ENCODE measurements around the gene WFIKKN1. TPM values are rescaled to one million over a fixed set of nuclear protein-coding genes. Genes with fewer than 3 reads are reported as not detected.

Gene WFIKKN1
- total RNA-seq, 1 donor from 2014 or later = 0.56 TPM

GRCh38 chr16:625117-625976 is 5.4 kb upstream of the WFIKKN1 start:
- H3K27me3 Mint-ChIP-seq (ENCODE audit: unreplicated experiment) = no peaks in the 10 kb centered on the region
- TF ChIP-seq CTCF (IDR thresholded peaks at IDR 0.05) = no peak
- H3K4me3 Mint-ChIP-seq (ENCODE audit: unreplicated experiment) = no peak overlapping the region
- H3K36me3 Mint-ChIP-seq (ENCODE audit: unreplicated experiment) = peaks cover 4% of the 10 kb centered on the region
- no peak overlapping the region for H3K27ac Mint-ChIP-seq (ENCODE audit: unreplicated experiment)
- H3K4me1 Mint-ChIP-seq (ENCODE audit: unreplicated experiment) = peaks cover 38% of the 10 kb centered on the region
- no peaks in the 10 kb centered on the region for H3K9me3 Mint-ChIP-seq (ENCODE audit: unreplicated experiment)
- no peak for DNase-seq (ENCODE audit: extremely low spot score, unreplicated experiment)

GRCh38 chr16:625977-626765 is 4.6 kb upstream of the WFIKKN1 start:
- H3K27ac Mint-ChIP-seq (ENCODE audit: unreplicated experiment) = peak overlapping the region; percentile 95
- DNase-seq (ENCODE audit: extremely low spot score, unreplicated experiment) = no peak

GRCh38 chr16:626787-627453 is 3.9 kb upstream of the WFIKKN1 start:
- Mint-ChIP-seq H3K4me1 (ENCODE audit: unreplicated experiment) (peaks cover 37% of the 10 kb centered on the region), H3K27me3 (ENCODE audit: unreplicated experiment) (no peaks in the 10 kb centered on the region), H3K9me3 (ENCODE audit: unreplicated experiment) (no peaks in the 10 kb centered on the region), H3K27ac (ENCODE audit: unreplicated experiment) (peak overlapping the region; percentile 95), H3K4me3 (ENCODE audit: unreplicated experiment) (no peak overlapping the region), H3K36me3 (ENCODE audit: unreplicated experiment) (peaks cover 4% of the 10 kb centered on the region)
- peak; percentile 94 for DNase-seq (ENCODE audit: extremely low spot score, unreplicated experiment)
- TF ChIP-seq CTCF (IDR thresholded peaks at IDR 0.05) = no peak

More at GRCh38 chr16:625977-626765, 4.6 kb upstream of the WFIKKN1 start:
- Mint-ChIP-seq H3K9me3 (ENCODE audit: unreplicated experiment) (no peaks in the 10 kb centered on the region), H3K27me3 (ENCODE audit: unreplicated experiment) (no peaks in the 10 kb centered on the region), H3K4me1 (ENCODE audit: unreplicated experiment) (peaks cover 40% of the 10 kb centered on the region), H3K36me3 (ENCODE audit: unreplicated experiment) (peaks cover 4% of the 10 kb centered on the region), H3K4me3 (ENCODE audit: unreplicated experiment) (no peak overlapping the region)
- no peak for TF ChIP-seq CTCF (IDR thresholded peaks at IDR 0.05)

GRCh38 chr16:627454-628239 is 3.1 kb upstream of the WFIKKN1 start:
- no peak for DNase-seq (ENCODE audit: extremely low spot score, unreplicated experiment)
- Mint-ChIP-seq H3K9me3 (ENCODE audit: unreplicated experiment) (no peaks in the 10 kb centered on the region), H3K4me1 (ENCODE audit: unreplicated experiment) (peaks cover 36% of the 10 kb centered on the region), H3K36me3 (ENCODE audit: unreplicated experiment) (peaks cover 4% of the 10 kb centered on the region), H3K27me3 (ENCODE audit: unreplicated experiment) (no peaks in the 10 kb centered on the region), H3K27ac (ENCODE audit: unreplicated experiment) (peak overlapping the region; percentile 95), H3K4me3 (ENCODE audit: unreplicated experiment) (no peak overlapping the region)
- TF ChIP-seq CTCF (IDR thresholded peaks at IDR 0.05) = no peak

Measured in osteocyte (in vitro differentiated cells).